ENCODE data around the gene OLA1. TPM values are rescaled to one million over a fixed set of nuclear protein-coding genes. Genes with fewer than 3 reads are reported as not detected.
A peak's percentile ranks its signal among the peaks of the same experiment; 100 is the strongest.

OLA1 gene
- total and polyA plus RNA-seq, 2 of the 13 experiments (the other 11 are each of a cell fraction or from before 2014, with no cell fraction given) = 153 to 241 TPM

- no peak for TF ChIP-seq ZNF276 (CRISPR knock-in tag; IDR thresholded peaks at IDR 0.05; ENCODE audit: low read depth)
- TF ChIP-seq ZNF430 (CRISPR knock-in tag; IDR thresholded peaks at IDR 0.05) = no peak
- TF ChIP-seq PLRG1 (conservative IDR thresholded peaks at IDR 0.05) = no peak
- TF ChIP-seq MEIS2 (CRISPR knock-in tag; IDR thresholded peaks at IDR 0.05) = no peak
- no peak for TF ChIP-seq DNMT1 (CRISPR knock-in tag; IDR thresholded peaks at IDR 0.05)
- no peak for TF ChIP-seq NR1H2 (CRISPR knock-in tag; IDR thresholded peaks at IDR 0.05; ENCODE audit: borderline replicate concordance, low read depth)
- no peak for TF ChIP-seq HCFC1 (IDR thresholded peaks at IDR 0.05; ENCODE audit: low read depth, low read length)
These were observed 177.0 kb downstream of the OLA1 start (continued) for GRCh38 chr2:174071321-174071720.

GRCh38 chr2:174070281-174070680, 178.1 kb downstream of the OLA1 start:
- CTCF ChIA-PET (ENCODE audit: low intra/inter-chr PET ratio, low total read pairs) = no interaction called here
- ATAC-seq (peak; percentile 46), DNase-seq (ENCODE audit: low spot score) (no peak), FAIRE-seq (no peak)
- POLR2A ChIA-PET = no interaction called here
- Histone ChIP-seq H3K36me3 (replicated peaks in 1 of 2; ENCODE audit: control insufficient read depth in 1 of 2, insufficient read depth in 2 of 2, low read length in 2 of 2) (peaks cover 3 to 15% of the 10 kb centered on the region in 2 experiments; a peak in 3 of 5 replicates), H3K9ac (ENCODE audit: insufficient read depth, low read depth, low read length) (no peak overlapping the region), H2AFZ (ENCODE audit: low read length) (no peak overlapping the region), H3K4me3 (replicated peaks in 1 of 3; ENCODE audit: insufficient read depth in 1 of 3, low read depth in 2 of 3, low read length in 3 of 3) (no peak overlapping the region), H3K27ac (ENCODE audit: extremely low read length, insufficient read depth, low read length) (no peak overlapping the region), H4K20me1 (ENCODE audit: insufficient read depth, low read length) (no peaks in the 10 kb centered on the region), H3K4me1 (ENCODE audit: insufficient read depth, low read length) (no peaks in the 10 kb centered on the region), H3K27me3 (ENCODE audit: control insufficient read depth in 1 of 2, insufficient read depth in 2 of 2, low read length in 2 of 2) (no peaks in the 10 kb centered on the region), H3K4me2 (ENCODE audit: low read depth, low read length) (no peak overlapping the region), H3K79me2 (ENCODE audit: insufficient read depth, low read length) (no peaks in the 10 kb centered on the region), H3K9me3 (ENCODE audit: low read length) (no peaks in the 10 kb centered on the region)
- peak; percentile 82 for TF ChIP-seq RBM22 (optimal IDR thresholded peaks at IDR 0.05; ENCODE audit: low read length)
- no peak for TF ChIP-seq NFYC (CRISPR knock-in tag; IDR thresholded peaks at IDR 0.05)
- TF ChIP-seq ZNF552 (CRISPR knock-in tag; IDR thresholded peaks at IDR 0.05; ENCODE audit: borderline replicate concordance) = no peak
- TF ChIP-seq PBX3 (CRISPR knock-in tag; IDR thresholded peaks at IDR 0.05; ENCODE audit: borderline replicate concordance) = no peak
- no peak for TF ChIP-seq YEATS2 (CRISPR knock-in tag; IDR thresholded peaks at IDR 0.05; ENCODE audit: borderline replicate concordance)
- no peak for TF ChIP-seq CENPT (CRISPR knock-in tag; IDR thresholded peaks at IDR 0.05; ENCODE audit: low read depth)
- no peak for TF ChIP-seq MEF2D (CRISPR knock-in tag; IDR thresholded peaks at IDR 0.05)
- TF ChIP-seq ZNF577 (CRISPR knock-in tag; IDR thresholded peaks at IDR 0.05; ENCODE audit: borderline replicate concordance, low read depth) = no peak
- TF ChIP-seq ATF2 (CRISPR knock-in tag; IDR thresholded peaks at IDR 0.05) = no peak
- TF ChIP-seq TOPORS (CRISPR knock-in tag; IDR thresholded peaks at IDR 0.05) = no peak
- no peak for TF ChIP-seq GRHL1 (CRISPR knock-in tag; conservative IDR thresholded peaks at IDR 0.05)
- peak; percentile 36; the same call in 1 of the 2 replicates for TF ChIP-seq POLR2G (IDR thresholded peaks at IDR 0.05; ENCODE audit: low read depth, low read length)
- TF ChIP-seq ZNF24 (IDR thresholded peaks at IDR 0.05) = no peak
- intact Hi-C loops (cut with micrococcal nuclease; ENCODE audit: unreplicated experiment) (no loop called here), in situ Hi-C loops (cut with HindIII; ENCODE audit: extremely low pct_ligation_motif_present, low pct_unique_long_range_greater_than_20kb) (no loop called here)
- BruUV-seq (replicated peaks) = no TSS peak
- WGBS (ENCODE audit: low lambda C conversion rate) = 92% methylated on average over 7 of the region's 7 CpGs

Measured in HepG2 (cell line).